Neural cell (in vitro differentiated cells): ENCODE measurements around the gene LLGL2. TPM values are rescaled to one million over a fixed set of nuclear protein-coding genes. Genes with fewer than 3 reads are reported as not detected.

Experiments used
- H2AFZ ChIP-seq: fragments of 200-600, 300-800 bp; sonication (generic), shearing (Covaris generic); 2 replicates; pipeline ENCODE4 v1.6.0; 2014; ENCODE audit warnings: low read depth, mild to moderate bottlenecking, antibody characterized with exemption, low read length, moderate library complexity
- H3F3A ChIP-seq: fragments of 200-600 bp; shearing (Covaris generic); 2 replicates; pipeline ENCODE4 v1.6.1; 2016; ENCODE audit warnings: mild to moderate bottlenecking, moderate library complexity, mixed read lengths, antibody characterized with exemption, low read length; ENCODE audit not compliant: insufficient read depth, poor library complexity, severe bottlenecking
- H3K27ac ChIP-seq: fragments of 200-600, 300-800 bp; sonication (generic), shearing (Covaris generic); 2 replicates; pipeline ENCODE4 v1.5.1; 2014; ENCODE audit warnings: mild to moderate bottlenecking, low read length, moderate library complexity
- H3K27me3 ChIP-seq: fragments of 300-800, 200-600 bp; sonication (generic), shearing (Covaris generic); 2 replicates; pipeline ENCODE4 v1.6.0; 2014; ENCODE audit warnings: mild to moderate bottlenecking, low read depth, low read length, moderate library complexity; ENCODE audit not compliant: insufficient read depth
- H3K36me3 ChIP-seq: fragments of 300-800, 200-600 bp; sonication (generic), shearing (Covaris generic); 2 replicates; pipeline ENCODE4 v1.5.1; 2014; ENCODE audit warnings: mild to moderate bottlenecking, antibody characterized with exemption, low read length, moderate library complexity; ENCODE audit not compliant: insufficient read depth
- H3K4me2 ChIP-seq: fragments of 300-800, 200-600 bp; sonication (generic), shearing (Covaris generic); 2 replicates; pipeline ENCODE4 v1.6.0; 2014; ENCODE audit warnings: mild to moderate bottlenecking, low read length
- H3K4me3 ChIP-seq: fragments of 300-800, 200-600 bp; sonication (generic), shearing (Covaris generic); 2 replicates; pipeline ENCODE4 v1.5.1; 2014; ENCODE audit warnings: mild to moderate bottlenecking, low read length, moderate library complexity
- H3K79me2 ChIP-seq: fragments of 200-600 bp; shearing (Covaris generic); replicated peaks from 2 replicates; pipeline ENCODE4 v1.6.0; 2014; ENCODE audit warnings: mild to moderate bottlenecking, low read length, moderate library complexity; ENCODE audit not compliant: insufficient read depth
- H3K9ac ChIP-seq: fragments of 300-800, 200-600 bp; sonication (generic), shearing (Covaris generic); 2 replicates; pipeline ENCODE4 v1.6.1; 2016; ENCODE audit warnings: mild to moderate bottlenecking, low read length, mixed read lengths
- H3K9me2 ChIP-seq: fragments of 200-600 bp; shearing (Covaris generic); 2 replicates; pipeline ENCODE4 v1.6.1; 2016; ENCODE audit warnings: mild to moderate bottlenecking, low read length, mixed read lengths; ENCODE audit not compliant: insufficient read depth
- H3K9me3 ChIP-seq: fragments of 200-600, 300-800 bp; sonication (generic), shearing (Covaris generic); 2 replicates; pipeline ENCODE4 v1.6.1; 2016; ENCODE audit warnings: mild to moderate bottlenecking, mixed run types, low read length, moderate library complexity, mixed read lengths
- H4K20me1 ChIP-seq: fragments of 200-600 bp; shearing (Covaris generic); 2 replicates; pipeline ENCODE4 v1.6.1; 2016; ENCODE audit warnings: mild to moderate bottlenecking, mixed run types; ENCODE audit not compliant: insufficient read depth
- CTCF ChIP-seq: fragments of 450-650 bp; IDR thresholded peaks from 2 replicates; pipeline ENCODE4 v1.5.1; 2014; ENCODE audit warnings: antibody characterized with exemption, mild to moderate bottlenecking, moderate library complexity; ENCODE audit not compliant: poor library complexity, severe bottlenecking
- EP300 ChIP-seq: fragments of 450-650 bp; conservative IDR thresholded peaks from 2 replicates; pipeline ENCODE4 v1.6.1; 2014; ENCODE audit warnings: antibody characterized with exemption, mild to moderate bottlenecking, moderate library complexity; ENCODE audit not compliant: poor library complexity, severe bottlenecking
- EZH2 ChIP-seq: fragments of 200-600, 300-800 bp; shearing (Covaris generic), sonication (generic); IDR thresholded peaks from 2 replicates; pipeline ENCODE4 v1.6.1; 2014; ENCODE audit warnings: antibody characterized with exemption, low read length, borderline replicate concordance, mild to moderate bottlenecking; ENCODE audit not compliant: insufficient read depth, poor library complexity, severe bottlenecking
- MXI1 ChIP-seq: fragments of 450-650 bp; conservative IDR thresholded peaks from 2 replicates; pipeline ENCODE4 v1.6.1; 2014; ENCODE audit warnings: antibody characterized with exemption, mild to moderate bottlenecking; ENCODE audit not compliant: poor library complexity, severe bottlenecking
- POLR2AphosphoS5 ChIP-seq: IDR thresholded peaks from 2 replicates; pipeline ENCODE4 v1.6.1; 2012
- RAD21 ChIP-seq: fragments of 450-650 bp; conservative IDR thresholded peaks from 2 replicates; pipeline ENCODE4 v1.6.1; 2014; ENCODE audit warnings: antibody characterized with exemption, mild to moderate bottlenecking, moderate library complexity
- SMC3 ChIP-seq: fragments of 450-650 bp; conservative IDR thresholded peaks from 2 replicates; pipeline ENCODE4 v1.6.1; 2014; ENCODE audit warnings: antibody characterized with exemption, mild to moderate bottlenecking, moderate library complexity; ENCODE audit not compliant: poor library complexity
- TAF1 ChIP-seq: IDR thresholded peaks from 2 replicates; pipeline ENCODE4 v1.6.1; 2012; ENCODE audit warnings: low read depth
- polyA plus RNA-seq: library from polyadenylated mRNA; depleted of rRNA; stranded (reverse); fragments of >200 nt; gene quantifications from 2 replicates; pipeline ENCODE4 v1.2.3, GENCODE V29; 2014
- TF ChIP-seq, protein P1 (sequence below): IDR thresholded peaks from 2 replicates; pipeline ENCODE4 v1.6.1; 2012; ENCODE audit warnings: borderline replicate concordance

The LLGL2 gene
- polyA plus RNA-seq, 1 donor from 2014 or later, result 0.95 TPM

DNA sequence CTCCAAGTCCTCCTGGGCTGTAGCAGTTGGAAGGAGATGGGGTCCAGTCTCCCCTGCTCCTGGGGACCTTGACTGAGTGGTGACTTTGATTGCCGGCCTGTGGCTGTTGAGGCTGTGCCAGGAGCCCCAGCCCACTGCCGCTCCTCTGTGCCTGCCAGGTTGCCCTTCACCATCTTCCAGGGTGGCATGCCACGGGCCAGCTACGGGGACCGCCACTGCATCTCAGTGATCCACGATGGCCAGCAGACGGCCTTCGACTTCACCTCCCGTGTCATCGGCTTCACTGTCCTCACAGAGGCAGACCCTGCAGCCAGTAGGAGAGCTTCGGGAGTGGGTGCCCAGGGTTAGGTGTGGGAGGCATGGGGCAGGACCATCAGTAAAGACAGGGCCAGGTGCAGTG is 38.7 kb downstream of the LLGL2 start:
- Histone ChIP-seq H3K4me2 (no peak overlapping the region), H3K9ac (no peak overlapping the region), H2AFZ (no peak overlapping the region), H3K4me3 (no peak overlapping the region), H3K79me2 (no peaks in the 10 kb centered on the region), H4K20me1 (no peaks in the 10 kb centered on the region), H3K36me3 (no peaks in the 10 kb centered on the region), H3K27me3 (no peaks in the 10 kb centered on the region), H3F3A (no peaks in the 10 kb centered on the region), H3K27ac (no peak overlapping the region), H3K9me3 (no peaks in the 10 kb centered on the region), H3K9me2 (no peaks in the 10 kb centered on the region)
- TF ChIP-seq CTCF, result no peak

- H3K9me2 ChIP-seq, result no peaks in the 10 kb centered on the region
- TF ChIP-seq TAF1, result no peak
- TF ChIP-seq, protein P1, sequence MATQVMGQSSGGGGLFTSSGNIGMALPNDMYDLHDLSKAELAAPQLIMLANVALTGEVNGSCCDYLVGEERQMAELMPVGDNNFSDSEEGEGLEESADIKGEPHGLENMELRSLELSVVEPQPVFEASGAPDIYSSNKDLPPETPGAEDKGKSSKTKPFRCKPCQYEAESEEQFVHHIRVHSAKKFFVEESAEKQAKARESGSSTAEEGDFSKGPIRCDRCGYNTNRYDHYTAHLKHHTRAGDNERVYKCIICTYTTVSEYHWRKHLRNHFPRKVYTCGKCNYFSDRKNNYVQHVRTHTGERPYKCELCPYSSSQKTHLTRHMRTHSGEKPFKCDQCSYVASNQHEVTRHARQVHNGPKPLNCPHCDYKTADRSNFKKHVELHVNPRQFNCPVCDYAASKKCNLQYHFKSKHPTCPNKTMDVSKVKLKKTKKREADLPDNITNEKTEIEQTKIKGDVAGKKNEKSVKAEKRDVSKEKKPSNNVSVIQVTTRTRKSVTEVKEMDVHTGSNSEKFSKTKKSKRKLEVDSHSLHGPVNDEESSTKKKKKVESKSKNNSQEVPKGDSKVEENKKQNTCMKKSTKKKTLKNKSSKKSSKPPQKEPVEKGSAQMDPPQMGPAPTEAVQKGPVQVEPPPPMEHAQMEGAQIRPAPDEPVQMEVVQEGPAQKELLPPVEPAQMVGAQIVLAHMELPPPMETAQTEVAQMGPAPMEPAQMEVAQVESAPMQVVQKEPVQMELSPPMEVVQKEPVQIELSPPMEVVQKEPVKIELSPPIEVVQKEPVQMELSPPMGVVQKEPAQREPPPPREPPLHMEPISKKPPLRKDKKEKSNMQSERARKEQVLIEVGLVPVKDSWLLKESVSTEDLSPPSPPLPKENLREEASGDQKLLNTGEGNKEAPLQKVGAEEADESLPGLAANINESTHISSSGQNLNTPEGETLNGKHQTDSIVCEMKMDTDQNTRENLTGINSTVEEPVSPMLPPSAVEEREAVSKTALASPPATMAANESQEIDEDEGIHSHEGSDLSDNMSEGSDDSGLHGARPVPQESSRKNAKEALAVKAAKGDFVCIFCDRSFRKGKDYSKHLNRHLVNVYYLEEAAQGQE, result no peak
- TF ChIP-seq SMC3, result no peak
- TF ChIP-seq CTCF, result no peak
- TF ChIP-seq EP300, result no peak
- no peak for TF ChIP-seq EZH2
- no peak for TF ChIP-seq RAD21
- TF ChIP-seq MXI1, result no peak
- no peak for TF ChIP-seq POLR2AphosphoS5
- no peaks in the 10 kb centered on the region for H3K9me3 ChIP-seq
- H3K27me3 ChIP-seq, result no peaks in the 10 kb centered on the region
- H3K4me2 ChIP-seq, result no peak overlapping the region
- H3F3A ChIP-seq, result no peaks in the 10 kb centered on the region
- no peaks in the 10 kb centered on the region for H4K20me1 ChIP-seq
- no peak overlapping the region for H3K4me3 ChIP-seq
- no peaks in the 10 kb centered on the region for H3K36me3 ChIP-seq
- no peak overlapping the region for H3K9ac ChIP-seq
- H3K27ac ChIP-seq, result no peak overlapping the region
- H3K79me2 ChIP-seq, result no peaks in the 10 kb centered on the region
- H2AFZ ChIP-seq, result no peak overlapping the region
Measured at GRCh38 chr17:75565066-75565465, 39.6 kb downstream of the LLGL2 start.
